Mammary epithelial cell (primary cell): ENCODE measurements around the gene MARCHF9.

Experiments
- EZH2 ChIP-seq: IDR thresholded peaks from 2 replicates; pipeline ENCODE4 v1.6.1; 2012; ENCODE audit warnings: low read length, inconsistent platforms, borderline replicate concordance
- TF ChIP-seq, protein P1 (sequence below), 2 donors: IDR thresholded peaks in 1 of 2; conservative IDR thresholded peaks in 1 of 2; 2 replicates each; pipeline ENCODE4 v1.5.1; 2011 to 2012; ENCODE audit warnings: inconsistent platforms in 2 of 2, low read length in 2 of 2, mild to moderate bottlenecking in 2 of 2, control low read depth in 1 of 2, low read depth in 1 of 2; ENCODE audit not compliant: insufficient read depth in 1 of 2; ENCODE audit errors: extremely low read depth in 1 of 2

GRCh38 chr12:57777367-57777766, 22.5 kb downstream of the MARCHF9 start:
- TF ChIP-seq, protein P1, sequence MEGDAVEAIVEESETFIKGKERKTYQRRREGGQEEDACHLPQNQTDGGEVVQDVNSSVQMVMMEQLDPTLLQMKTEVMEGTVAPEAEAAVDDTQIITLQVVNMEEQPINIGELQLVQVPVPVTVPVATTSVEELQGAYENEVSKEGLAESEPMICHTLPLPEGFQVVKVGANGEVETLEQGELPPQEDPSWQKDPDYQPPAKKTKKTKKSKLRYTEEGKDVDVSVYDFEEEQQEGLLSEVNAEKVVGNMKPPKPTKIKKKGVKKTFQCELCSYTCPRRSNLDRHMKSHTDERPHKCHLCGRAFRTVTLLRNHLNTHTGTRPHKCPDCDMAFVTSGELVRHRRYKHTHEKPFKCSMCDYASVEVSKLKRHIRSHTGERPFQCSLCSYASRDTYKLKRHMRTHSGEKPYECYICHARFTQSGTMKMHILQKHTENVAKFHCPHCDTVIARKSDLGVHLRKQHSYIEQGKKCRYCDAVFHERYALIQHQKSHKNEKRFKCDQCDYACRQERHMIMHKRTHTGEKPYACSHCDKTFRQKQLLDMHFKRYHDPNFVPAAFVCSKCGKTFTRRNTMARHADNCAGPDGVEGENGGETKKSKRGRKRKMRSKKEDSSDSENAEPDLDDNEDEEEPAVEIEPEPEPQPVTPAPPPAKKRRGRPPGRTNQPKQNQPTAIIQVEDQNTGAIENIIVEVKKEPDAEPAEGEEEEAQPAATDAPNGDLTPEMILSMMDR (conservative IDR thresholded peaks at IDR 0.05 in 1 of 2, IDR thresholded peaks at IDR 0.05 in 1 of 2; ENCODE audit: extremely low read depth in 1 of 2, insufficient read depth in 1 of 2, low read depth in 1 of 2, low read length in 2 of 2): no peak
- TF ChIP-seq EZH2: no peak
